ENCODE data around the gene STX11.
A peak's percentile ranks its signal among the peaks of the same experiment; 100 is the strongest.
"Not testable (repeated sequence)": the region's sequence is repeated elsewhere in the genome, so short reads cannot be mapped to it uniquely, and the experiment has no call there.

Gene STX11

DNA sequence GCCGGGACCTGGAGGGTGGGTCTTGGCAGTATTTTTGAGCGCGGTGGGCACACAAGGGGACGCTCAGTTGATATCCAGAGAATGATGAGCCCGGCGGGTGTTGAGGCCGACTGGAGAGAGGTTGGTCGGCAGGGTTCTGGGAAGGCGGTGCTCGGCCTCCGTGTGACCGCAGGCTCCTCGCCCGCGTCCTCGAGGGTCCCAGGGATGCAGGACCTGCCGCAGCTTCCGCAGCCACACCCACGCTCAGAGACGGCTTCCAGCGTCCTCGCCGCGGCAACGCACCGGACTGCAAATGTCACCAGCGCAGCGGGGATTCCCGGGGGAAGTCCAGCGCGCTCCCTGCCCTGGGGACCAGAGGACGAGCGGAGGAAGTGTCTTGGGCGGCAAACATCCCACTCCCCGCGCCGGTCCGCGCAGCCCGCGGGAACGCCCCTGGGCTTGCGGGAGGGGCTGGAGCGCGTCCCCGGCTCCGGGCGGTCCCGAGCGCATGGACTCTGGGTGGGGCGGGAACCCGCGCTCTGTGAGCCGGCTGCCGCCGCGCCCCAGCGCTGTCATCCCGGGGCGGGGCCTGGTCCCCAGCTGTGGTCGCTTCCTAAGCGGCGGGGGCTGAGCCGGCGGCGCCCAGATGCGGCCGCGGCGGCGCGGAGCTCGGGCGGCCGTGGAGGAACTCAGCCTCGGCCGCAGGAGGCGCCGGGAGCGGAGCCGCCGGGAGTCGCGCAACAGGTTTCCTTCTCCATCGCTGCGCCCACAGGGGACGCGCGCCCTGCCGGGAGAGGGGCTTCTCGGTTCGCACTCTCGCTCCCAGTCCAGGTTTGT lies at the start of gene STX11:
Gene STX11 (plus strand): TSS at position 624 of the 816 bp plus-strand sequence. CDS start 36,111 bp downstream, outside the sequence.
- peak; percentile 53 to 75 for DNase-seq (ENCODE audit: low read depth in 2 of 2)

DNA sequence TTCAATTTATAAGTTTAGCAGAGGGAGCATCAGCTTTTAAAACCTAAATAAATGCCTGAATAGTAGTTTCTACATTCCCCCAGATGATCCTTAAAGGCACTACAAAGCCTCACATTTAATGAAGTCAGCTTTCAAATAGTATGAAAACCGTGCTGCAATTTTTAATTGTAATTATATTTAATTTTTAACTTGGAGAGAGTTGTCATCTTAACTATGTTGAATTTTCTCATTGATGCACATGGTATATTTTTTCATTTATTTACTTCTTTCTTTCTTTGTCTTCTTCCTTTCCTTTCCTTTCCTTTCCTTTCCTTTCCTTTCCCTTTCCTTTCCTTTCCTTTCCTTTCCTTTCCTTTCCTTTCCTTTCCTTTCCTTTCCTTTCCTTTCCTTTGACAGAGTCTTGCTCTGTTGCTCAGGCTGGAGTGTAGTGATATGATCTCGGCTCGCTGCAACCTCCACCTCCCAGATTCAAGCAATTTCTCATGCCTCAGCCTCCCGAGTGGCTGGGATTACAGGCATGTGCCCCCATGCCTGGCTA lies 47.2 kb upstream of the STX11 start:
- DNase-seq (ENCODE audit: low read depth in 2 of 2), result no peak

DNA sequence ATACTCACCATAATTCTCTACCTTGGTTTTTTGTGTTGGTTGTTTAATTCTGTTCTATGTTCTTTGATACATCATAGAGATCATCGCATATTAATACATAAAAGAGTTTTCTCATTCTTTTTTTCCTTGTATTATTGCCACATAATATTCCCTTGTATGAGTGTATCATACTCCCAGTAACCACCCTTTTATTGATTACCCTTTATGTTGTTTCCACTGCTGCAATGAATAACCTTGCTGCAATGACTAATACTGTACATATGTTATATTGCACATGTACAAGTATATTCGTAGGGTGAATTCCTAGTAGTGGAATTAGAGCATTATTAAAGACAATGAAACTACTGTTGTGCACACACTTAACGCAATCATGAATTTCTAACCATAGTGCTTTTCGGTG lies 45.8 kb upstream of the STX11 start:
- DNase-seq (ENCODE audit: low read depth in 2 of 2), result no peak

DNA sequence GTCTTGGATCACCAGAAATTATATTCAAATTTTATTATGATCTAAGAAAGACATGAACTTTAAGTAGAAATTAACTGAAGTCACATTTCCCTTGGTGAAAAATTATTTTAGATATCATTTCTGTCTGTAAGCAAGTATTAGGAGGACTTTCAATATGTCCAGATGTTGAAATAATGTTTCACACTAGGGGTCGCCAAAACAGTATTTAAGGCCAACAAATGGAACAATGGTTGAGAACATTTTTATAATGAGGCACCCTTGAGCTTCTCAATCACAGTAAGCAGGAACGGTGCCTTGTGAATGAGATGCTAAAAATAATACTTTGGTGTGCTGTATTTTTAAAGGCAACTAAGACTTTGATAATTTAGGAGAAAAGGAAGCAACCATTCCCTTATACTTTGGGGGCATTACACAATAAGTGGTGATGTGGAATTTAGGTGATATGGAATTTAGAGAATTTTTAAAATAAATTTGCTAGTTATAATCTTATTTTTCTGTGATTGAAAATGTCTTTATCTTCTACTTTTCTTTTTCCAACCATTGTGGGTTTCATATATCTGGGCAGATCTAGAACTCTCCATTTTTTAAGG lies 45.3 kb upstream of the STX11 start:
- DNase-seq (ENCODE audit: low read depth in 2 of 2), result peak in 1 of 2 donors; percentile 17

DNA sequence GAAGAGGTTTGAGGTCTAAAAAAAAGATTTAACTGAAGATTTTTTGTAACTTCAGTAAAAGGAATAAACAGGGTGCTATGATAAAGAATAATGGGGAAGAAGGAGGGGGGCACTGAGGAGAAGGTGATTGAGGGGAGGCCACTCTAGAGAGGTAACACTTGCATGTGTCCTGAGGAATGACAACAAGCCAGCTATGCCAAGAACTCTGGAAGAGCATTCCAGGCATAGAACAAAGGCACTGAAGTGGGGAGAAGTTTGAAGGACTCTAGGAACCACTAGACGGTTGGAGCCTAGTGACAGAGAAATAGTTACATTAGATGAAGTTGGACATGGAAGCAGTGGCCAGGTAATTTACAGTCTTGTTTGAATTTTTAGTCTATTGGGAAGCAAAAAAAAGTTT lies 44.1 kb upstream of the STX11 start:
- DNase-seq (ENCODE audit: low read depth in 2 of 2), result no peak

DNA sequence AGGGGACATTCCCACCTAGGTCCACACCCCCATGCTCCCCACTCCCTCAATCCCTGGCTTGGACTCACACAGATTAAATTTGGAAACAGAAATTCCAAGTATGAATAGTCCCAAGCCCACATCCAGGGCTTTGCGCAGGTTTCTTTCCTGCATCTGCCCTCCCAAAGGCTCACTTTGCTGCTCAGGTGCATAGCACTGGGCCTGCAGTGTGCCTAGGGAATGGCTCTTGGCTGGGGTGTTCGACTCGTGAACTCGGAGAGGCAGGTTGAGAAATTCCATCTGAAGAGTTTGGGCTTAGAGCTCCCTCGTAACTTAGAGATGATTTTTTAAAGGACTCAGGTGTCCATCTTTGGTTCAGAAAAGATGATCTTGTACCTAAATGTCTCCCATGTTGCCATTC lies 40.1 kb upstream of the STX11 start:
- no peak for DNase-seq (ENCODE audit: low read depth in 2 of 2)

DNA sequence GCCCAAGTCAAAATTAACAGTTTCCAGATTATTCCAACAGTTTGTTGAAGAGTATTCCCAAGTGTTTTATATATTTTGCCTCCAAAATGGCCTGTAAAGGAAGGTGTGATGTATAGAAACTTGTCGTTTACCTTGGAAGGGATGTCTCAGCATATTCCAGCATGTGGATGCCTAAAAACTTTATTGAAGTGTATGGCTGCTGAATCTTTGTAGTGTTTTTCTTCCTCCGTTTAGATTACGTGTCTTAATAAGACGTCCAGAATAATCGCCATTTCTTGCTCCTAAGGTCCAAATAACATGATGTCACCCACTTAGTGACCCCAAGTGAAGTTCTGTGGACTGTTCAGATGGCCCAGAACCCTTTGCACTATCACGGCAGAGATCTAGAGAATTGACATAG lies 37.0 kb upstream of the STX11 start:
- DNase-seq (ENCODE audit: low read depth in 2 of 2), result no peak

DNA sequence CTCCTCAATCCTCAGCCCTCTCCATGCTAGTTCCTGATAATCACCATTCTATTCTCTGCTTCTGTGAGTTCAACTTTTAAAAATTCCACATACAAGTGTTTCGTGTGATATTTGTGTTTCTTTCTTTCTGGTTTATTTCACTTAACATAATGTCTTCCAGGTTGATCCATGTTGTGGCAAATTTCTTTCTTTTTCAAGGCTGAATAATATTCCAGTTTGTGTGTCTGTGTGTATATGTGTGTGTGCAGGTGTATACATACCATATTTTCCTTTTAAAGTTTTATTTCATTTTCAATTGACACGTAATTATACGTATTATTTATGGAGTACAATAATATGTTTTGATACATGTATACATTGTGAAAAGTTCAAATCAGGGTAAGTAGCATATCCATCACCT lies 35.1 kb upstream of the STX11 start:
- DNase-seq (ENCODE audit: low read depth in 2 of 2), result no peak

DNA sequence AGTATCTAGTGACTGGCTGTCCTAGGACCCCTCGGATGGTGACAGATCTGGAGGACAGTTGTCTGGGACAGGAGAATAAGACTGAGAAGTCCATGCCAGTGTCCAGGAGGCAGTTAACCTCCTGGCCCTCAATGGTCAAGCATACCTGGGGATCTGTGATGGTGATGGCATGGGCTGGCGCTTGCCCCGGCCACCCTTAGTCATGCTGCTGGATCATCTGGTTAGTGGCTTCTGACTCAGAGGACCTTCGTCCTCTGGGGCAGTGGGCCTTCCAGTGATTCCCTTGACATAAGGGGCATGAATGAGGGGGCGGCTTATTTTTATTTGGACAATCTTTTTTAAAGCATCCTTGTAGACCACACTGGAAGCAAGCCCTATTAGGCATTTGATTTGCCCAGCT lies 30.9 kb upstream of the STX11 start:
- no peak for DNase-seq (ENCODE audit: low read depth in 2 of 2)

DNA sequence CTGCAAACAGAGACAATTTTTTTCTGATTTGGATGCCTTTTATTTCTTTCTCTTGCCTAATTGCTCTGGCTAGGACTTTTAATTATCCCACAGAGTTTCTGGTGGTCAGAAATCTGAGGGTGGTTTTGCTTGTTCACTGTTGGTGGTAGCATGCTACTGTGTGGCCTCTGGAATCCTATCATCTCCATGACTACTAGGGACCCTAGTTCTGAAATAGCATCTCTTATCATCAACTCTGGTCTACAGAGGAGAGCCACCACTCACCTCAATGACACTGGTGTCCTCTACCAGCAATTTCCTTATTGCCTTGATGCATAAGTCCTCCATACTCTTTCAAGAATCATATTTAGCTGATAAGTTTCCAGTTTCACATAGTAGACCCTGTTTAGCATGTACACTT lies 27.5 kb upstream of the STX11 start:
- no peak for DNase-seq (ENCODE audit: low read depth in 2 of 2)

DNA sequence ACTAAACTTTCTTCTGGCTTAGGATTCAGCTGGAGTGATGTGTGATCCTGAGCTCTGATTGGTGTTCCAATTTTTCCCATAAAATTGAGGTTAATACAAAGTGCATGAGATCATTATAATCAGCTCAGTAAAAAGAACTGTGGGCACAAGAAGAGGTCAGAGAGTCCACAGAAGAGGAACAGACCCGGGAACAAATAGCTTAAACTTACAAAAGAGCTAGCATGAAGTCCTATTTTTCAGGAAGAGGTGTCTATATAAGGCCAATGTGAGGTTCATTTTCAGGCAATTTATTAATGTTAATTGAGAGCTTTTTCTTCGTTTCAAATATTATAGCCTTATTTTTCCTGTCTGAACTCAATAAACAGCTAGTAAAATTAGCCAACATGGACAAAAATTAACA lies 26.9 kb upstream of the STX11 start:
- DNase-seq (ENCODE audit: low read depth in 2 of 2), result no peak

DNA sequence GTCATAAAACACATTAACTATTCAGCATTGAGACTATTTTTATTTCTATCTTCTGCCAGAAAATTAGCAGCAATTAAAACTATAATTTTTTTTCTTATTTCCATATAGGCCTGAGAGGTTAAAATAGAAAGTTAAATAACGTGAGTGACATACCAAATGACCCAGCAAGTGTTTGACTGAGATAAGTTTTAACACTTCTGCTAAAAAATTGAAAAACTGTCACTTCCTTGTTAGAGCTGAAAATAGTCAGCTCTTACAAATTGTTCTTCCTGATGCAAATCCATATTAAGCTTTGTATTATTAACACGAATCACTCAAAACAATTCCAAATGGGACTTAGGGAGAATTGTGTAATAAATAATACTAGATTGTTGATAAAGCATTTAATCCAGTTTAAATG lies 26.5 kb upstream of the STX11 start:
- DNase-seq (ENCODE audit: low read depth in 2 of 2), result no peak

DNA sequence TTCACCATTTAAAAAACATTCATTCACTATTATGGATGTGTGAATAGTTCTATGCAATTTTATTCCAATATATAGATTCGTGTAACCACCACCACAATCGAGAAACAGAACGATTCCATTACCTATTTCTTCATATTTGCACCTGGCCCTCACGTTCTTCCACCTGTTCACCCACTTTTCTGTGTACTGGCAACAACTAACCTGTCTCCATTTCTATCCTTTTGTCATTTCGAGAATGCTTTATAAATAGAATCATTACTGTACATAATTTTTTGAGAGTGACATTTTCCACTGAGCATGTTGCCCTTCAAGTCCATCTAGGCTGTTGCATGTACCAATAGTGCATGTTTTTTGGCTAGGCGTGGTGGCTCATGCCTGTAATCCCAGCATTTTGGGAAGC lies 23.2 kb upstream of the STX11 start:
- DNase-seq (ENCODE audit: low read depth in 2 of 2), result no peak

DNA sequence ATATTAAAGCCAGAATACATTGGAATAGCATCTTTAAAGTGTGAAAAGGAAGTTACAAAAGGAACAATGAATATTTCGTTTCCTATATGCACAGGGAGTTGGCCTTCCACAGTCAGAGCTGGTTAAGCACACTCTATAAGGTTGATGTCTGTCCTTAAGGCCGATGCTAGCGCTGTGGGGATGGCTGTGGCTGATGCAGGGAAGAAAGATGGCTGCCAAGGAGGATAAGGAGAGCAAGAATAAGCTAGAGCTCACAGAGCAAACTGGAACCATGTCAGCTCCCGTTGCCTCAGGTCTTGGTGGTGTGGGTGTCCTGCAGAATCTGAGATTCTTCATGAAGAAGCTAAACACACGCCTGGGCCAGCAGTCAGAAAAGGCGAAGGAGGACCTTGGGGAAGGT lies 20.8 kb upstream of the STX11 start:
- DNase-seq (ENCODE audit: low read depth in 2 of 2), result no peak

DNA sequence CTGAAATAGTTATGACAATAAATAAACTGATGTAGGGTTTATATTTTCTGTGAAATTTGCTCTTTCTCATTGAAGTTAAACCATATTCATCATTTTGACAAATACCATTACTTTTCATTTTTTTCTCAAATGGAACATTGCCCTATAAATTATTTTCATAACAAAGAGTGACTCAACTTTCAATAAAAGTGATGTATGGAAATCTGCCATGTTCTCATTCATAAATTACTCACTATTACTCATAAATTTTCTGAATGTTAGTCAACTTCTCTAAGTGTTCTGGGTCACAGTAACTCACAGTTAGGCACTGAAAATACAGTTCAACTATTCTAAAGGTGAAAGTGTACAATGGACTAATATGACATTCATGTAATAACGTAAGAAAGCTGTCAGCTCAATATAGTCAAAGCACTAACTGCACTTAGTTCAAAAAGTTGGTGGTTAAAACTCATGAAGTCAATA lies 19.0 kb upstream of the STX11 start:
- no peak for DNase-seq (ENCODE audit: low read depth in 2 of 2)

DNA sequence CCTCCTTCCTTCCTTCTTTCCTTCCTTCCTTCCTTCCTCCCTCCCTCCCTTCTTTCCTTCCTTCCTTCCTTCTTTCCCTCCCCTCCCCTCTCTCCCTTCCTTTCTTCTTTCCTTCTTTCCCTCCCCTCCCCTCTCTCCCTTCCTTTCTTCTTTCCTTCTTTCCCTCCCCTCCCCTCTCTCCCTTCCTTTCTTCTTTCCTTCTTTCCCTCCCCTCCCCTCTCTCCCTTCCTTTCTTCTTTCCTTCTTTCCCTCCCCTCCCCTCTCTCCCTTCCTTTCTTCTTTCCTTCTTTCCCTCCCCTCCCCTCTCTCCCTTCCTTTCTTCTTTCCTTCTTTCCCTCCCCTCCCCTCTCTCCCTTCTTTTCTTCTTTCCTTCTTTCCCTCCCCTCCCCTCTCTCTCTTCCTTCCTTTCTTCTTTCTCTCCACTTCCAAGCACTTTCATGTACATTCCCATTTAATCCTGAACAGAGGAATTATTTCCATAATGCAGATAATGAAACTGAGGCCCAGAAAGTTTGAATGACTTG lies 18.1 kb upstream of the STX11 start:
- DNase-seq (ENCODE audit: low read depth in 2 of 2), result not testable (repeated sequence)

DNA sequence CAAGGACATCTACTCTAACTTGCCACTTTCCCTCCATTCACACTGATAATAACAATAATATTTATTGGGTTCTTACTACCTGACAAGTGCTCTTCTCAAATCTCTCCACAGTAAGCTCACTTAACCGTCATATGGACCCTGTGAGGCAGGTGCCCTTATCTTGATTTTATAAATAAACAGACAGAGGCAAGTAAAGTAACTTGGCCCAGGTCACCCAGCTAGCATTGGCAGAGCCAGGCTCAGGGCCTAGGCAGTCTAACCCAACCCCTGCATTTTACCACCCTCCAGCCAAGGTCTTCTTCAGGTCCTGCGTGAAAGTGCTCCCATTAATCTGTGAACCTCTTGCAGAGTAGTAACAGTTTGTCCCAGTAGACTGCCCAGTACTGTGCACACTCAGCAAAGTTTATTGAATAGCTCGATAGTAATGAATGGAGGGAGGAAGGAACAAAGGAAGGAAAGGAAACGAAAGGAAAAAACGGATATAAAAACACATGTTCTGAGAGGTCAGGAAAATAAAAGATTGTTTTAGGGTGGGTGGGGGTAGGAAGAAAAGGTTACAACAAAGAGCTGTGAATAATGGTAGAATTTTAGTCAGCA lies 17.0 kb upstream of the STX11 start:
- DNase-seq (ENCODE audit: low read depth in 2 of 2), result no peak

DNA sequence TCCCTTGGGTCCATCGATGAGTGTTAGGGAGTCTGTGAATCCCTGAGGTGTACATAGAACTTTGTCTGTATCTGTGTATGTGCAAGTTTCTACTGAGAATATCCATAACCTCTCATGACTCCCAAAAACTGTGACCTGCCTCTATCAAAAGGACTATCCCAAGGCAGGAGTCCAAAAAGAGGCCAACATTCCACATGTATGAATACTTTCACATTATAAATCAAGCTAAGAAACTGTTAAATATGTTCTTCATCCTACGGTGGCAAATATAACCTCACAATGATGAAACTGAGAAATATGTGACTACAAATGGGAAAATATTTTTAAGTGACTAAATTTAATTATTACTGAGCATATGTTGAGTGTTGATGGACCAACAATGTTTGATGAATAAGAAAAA lies 16.1 kb upstream of the STX11 start:
- no peak for DNase-seq (ENCODE audit: low read depth in 2 of 2)

DNA sequence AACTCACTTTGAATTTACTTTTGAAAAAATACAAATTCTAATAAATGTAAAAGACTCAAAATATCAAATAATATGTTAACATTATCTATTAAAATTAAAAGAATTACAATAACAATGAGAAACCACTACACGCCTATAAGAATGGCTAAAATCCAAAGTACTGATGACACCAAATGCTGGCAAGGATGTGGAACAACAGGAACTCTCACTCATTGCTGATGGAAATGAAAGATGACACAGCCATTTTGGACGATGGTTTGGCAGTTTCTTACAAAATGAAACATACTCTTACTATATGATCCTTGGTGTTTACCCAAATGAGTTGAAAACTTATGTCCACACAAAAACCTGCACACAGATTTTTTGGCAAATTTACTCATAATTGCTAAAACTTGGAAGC lies 15.6 kb upstream of the STX11 start:
- no peak for DNase-seq (ENCODE audit: low read depth in 2 of 2)

DNA sequence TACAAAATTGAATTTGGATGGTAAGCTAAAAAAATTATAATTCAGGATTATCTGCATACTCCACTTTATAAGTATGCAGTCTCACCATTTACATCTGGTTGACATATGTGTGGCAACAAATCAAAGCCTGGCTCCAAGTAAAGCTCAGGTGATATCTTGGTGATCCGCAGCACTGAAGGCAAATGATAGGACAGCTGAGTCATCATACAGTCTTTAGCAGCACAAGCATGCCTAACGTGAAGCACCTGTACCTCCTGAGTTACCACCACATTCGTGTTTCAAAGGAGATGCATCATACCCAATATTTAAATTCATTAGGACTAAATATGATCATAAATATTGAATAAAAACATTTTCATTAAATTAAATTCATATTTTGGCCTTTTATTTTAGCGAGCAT lies 11.8 kb upstream of the STX11 start:
- no peak for DNase-seq (ENCODE audit: low read depth in 2 of 2)

DNA sequence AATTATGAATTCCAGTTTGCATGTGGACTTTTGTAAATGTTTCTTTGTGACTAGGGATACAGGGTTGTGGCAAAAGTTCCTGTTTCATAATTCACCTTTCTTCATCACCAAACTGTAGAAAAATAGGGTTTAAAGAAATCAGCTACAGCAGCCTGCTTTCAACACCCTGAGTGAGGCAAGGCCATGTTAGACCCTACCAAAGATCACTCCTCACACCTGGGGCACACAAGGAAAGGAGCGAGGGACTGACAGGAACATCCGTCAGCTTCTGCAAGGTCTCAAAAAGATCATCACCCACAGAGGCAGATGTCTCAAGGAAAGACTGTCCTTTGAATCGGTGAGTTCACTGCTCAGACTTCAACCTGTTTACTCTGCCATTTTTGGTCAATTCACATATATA lies 10.5 kb upstream of the STX11 start:
- no peak for DNase-seq (ENCODE audit: low read depth in 2 of 2)

DNA sequence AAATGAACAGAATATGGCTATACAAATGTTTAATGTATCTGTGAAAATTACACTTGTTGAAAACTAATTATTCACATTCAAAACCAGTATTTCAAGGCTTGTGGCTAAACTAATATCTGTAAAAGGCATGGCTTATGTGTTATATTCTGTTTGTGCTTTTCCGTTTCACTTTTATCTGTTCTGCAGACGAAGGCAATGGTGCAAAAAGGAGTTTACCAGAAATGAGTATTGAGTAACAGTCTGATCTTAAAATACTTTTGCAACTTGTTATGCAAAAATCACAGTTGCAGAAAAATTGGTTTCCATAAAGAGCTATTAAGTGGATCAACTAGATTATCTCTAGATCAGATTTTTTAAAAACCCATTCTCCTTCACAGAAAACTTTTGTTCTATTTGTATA lies 9.4 kb upstream of the STX11 start:
- DNase-seq (ENCODE audit: low read depth in 2 of 2), result no peak

DNA sequence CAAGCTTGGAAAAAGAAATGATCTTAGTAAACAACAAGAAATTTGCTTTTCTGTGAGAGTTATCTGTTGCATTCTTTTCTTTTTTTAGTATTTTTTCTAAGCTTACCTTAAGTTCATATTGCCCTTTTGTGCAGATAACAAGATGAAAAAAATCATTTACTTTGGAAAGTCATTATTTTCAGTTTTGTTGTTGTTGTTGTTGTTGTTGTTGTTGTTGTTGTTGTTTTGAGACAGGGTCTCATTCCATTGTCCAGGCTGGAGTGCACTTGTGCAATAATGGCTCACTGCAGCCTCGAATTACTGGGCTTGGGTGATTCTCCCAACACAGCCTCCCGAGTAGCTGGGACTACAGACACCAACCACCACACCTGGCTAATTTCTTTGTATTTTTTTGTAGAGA lies 8.8 kb upstream of the STX11 start:
- DNase-seq (ENCODE audit: low read depth in 2 of 2), result no peak

Data from stimulated activated CD4-positive, alpha-beta T cell treated with anti-CD3 and anti-CD28 coated beads, Interleukin-15, amount 100 ng/mL, for 48 hours (primary cell).